ENCODE results near the gene MEX3D. TPM values are rescaled to one million over a fixed set of nuclear protein-coding genes. Genes with fewer than 3 reads are reported as not detected.
A peak's percentile ranks its signal among the peaks of the same experiment; 100 is the strongest.

MEX3D gene
- total RNA-seq, 2 donors from 2014 or later, result 18.8 to 21.8 TPM

DNA sequence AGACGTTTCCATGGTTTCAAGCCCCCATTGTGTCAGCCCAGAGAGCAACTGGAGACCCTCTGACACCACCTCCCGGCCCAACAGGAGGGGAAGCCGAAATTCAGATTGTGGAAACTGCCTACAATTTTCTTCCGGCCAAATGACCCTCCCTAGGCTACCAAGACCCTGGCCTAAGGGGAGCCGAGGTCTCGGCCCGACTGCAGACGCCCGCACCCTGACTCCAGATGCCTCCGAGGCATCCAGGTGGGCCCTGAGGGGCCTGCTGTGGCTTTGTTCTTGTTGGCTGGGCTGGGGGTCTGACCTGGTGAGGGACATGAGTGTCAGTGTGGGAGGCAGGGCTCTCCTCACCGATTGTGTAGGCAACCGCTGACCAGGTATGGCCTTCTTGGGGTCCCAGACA lies 9.6 kb downstream of the MEX3D start:
- Histone ChIP-seq H3K27ac (no peak overlapping the region), H3K36me3 (replicated peaks in 1 of 2; ENCODE audit: insufficient read depth in 1 of 2, low read depth in 2 of 2) (no peaks in the 10 kb centered on the region), H3K9me3 (no peaks in the 10 kb centered on the region), H3K4me1 (no peaks in the 10 kb centered on the region), H3K27me3 (no peaks in the 10 kb centered on the region), H3K4me3 (no peak overlapping the region)
- intact Hi-C loops (cut with DNase I), result no loop called here
- DNase-seq, result no peak
- ATAC-seq, result no peak
- TF ChIP-seq POLR2A (IDR thresholded peaks at IDR 0.05), result no peak
- TF ChIP-seq CTCF (IDR thresholded peaks at IDR 0.05), result no peak
- 87 to 91% methylated on average over 8 to 12 of the region's 12 CpGs for WGBS, 2 donors

GRCh38 chr19:1556390-1557070 lies 11.6 kb downstream of the MEX3D start:
- Histone ChIP-seq H3K4me1 (no peaks in the 10 kb centered on the region), H3K9me3 (no peaks in the 10 kb centered on the region), H3K27me3 (no peaks in the 10 kb centered on the region), H3K27ac (no peak overlapping the region), H3K36me3 (replicated peaks in 1 of 2; ENCODE audit: insufficient read depth in 1 of 2, low read depth in 2 of 2) (no peaks in the 10 kb centered on the region), H3K4me3 (no peak overlapping the region)
- ATAC-seq (no peak), DNase-seq (no peak)
- intact Hi-C loops (cut with DNase I), result no loop called here
- WGBS, 2 donors, result 95 to 98% methylated on average over 28 to 66 of the region's 66 CpGs
- TF ChIP-seq POLR2A (IDR thresholded peaks at IDR 0.05) (no peak), CTCF (IDR thresholded peaks at IDR 0.05) (no peak)

DNA sequence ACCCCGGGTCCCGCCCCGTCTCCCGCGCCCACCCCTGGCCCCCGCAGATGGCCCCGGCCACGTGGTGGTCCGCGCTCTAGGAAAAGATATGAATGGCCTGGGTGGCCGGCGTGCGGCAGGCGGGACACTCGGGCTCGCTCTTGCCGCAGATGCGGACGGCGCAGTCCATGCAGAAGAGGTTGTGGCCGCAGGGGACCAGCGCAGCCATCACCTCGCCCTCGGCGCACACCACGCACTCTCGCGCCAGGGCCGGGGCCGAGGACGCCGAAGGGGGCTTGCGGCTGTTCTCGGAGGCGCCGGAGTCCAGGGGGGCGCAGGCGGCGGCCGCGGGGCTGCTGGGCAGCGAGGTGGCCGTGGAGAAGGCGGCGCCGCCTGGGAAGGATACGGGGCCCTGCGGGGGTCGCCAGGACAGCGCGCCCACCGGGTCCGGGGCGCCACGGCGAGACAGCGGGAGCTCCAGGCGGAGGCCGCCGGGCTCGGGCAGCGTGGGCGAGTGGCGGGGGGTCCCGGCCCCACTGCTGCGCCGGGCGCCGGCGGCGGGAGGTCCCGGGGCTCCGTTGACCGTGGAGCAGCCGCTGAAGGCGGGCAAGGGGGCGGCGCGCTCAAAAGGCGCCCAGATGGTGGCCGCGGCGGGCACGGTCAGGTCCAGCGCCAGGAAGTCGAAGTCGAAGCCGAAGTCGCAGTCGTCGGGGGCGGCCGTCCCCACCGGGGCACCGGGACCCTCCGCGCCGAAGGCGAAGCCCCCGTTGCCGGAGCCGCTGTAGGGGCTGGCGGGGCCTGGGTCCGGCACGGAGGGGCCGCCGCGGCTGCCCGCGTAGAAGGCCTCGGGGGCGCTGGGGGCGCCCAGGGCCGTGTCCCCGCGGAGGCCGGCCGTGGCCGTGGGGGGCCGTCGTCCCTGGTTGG lies 12.4 kb downstream of the MEX3D start:
- DNase-seq (no peak), ATAC-seq (peak; percentile 19)
- Histone ChIP-seq H3K4me3 (no peak overlapping the region), H3K9me3 (no peaks in the 10 kb centered on the region), H3K36me3 (replicated peaks in 1 of 2; ENCODE audit: insufficient read depth in 1 of 2, low read depth in 2 of 2) (no peaks in the 10 kb centered on the region), H3K27ac (no peak overlapping the region), H3K27me3 (no peaks in the 10 kb centered on the region), H3K4me1 (no peaks in the 10 kb centered on the region)
- 89 to 94% methylated on average over 9 to 55 of the region's 121 CpGs for WGBS, 2 donors
- TF ChIP-seq POLR2A (IDR thresholded peaks at IDR 0.05), result no peak
- no peak for TF ChIP-seq CTCF (IDR thresholded peaks at IDR 0.05)
- intact Hi-C loops (cut with DNase I), result no loop called here

GRCh38 chr19:1554968-1555367 lies 13.2 kb downstream of the MEX3D start:
- 81 to 87% methylated on average over 24 of the region's 24 CpGs for WGBS, 2 donors
- Histone ChIP-seq H3K27ac (no peak overlapping the region), H3K4me3 (no peak overlapping the region), H3K27me3 (no peaks in the 10 kb centered on the region), H3K36me3 (replicated peaks in 1 of 2; ENCODE audit: insufficient read depth in 1 of 2, low read depth in 2 of 2) (no peaks in the 10 kb centered on the region), H3K9me3 (no peaks in the 10 kb centered on the region), H3K4me1 (no peaks in the 10 kb centered on the region)
- no peak for DNase-seq
- intact Hi-C loops (cut with DNase I), result no loop called here
- ATAC-seq, result no peak
- TF ChIP-seq CTCF (IDR thresholded peaks at IDR 0.05), result no peak
- no peak for TF ChIP-seq POLR2A (IDR thresholded peaks at IDR 0.05)

Data from body of pancreas (tissue), 4 donors.